ENCODE measurements around the gene KANSL1L.
A peak's percentile ranks its signal among the peaks of the same experiment; 100 is the strongest.
"Not testable (repeated sequence)": the region's sequence is repeated elsewhere in the genome, so short reads cannot be mapped to it uniquely, and the experiment has no call there.

KANSL1L gene

GRCh38 chr2:210177115-210177514, 5.9 kb upstream of the KANSL1L start:
- not testable (repeated sequence) for DNase-seq (ENCODE audit: low read depth)

DNA sequence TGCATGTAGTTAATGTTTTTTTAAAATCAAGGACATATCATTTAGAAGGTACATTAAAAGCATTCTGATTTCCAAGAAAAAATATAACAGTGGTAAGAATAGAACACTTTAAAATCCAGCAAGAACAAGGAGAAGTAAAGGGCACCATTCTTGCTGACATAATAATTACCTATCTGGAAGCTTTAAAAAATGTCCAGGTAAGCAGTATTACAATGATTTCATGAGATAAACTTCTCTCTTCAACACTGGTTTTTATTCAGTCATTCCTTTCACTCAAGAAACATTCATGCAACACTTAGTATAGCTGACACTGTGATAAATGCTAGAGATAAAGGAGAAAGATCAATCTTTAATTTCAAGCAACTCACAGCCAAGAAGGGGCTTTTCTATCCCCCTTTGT, 2.9 kb upstream of the KANSL1L start:
- DNase-seq (ENCODE audit: low read depth) = no peak

DNA sequence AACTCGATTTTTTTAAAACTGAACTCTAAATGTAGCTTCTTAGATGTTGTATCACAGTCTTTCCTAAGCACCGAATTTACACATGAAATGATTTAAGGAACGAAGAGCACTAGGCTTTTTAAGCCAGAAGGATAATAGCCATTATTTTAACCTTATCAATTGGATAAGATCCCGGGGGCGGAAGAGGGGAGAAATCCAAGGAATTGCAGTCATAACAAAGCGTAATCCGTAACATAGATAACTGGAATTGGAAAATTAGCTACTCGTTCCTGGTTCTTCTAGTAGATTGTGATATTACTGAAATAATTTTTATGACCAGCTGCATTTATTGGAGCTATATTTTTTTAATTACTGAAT, 988 bp upstream of the KANSL1L start:
- no peak for DNase-seq (ENCODE audit: low read depth)

- DNase-seq (ENCODE audit: low read depth) = peak; percentile 86
Observed at GRCh38 chr2:210170446-210171303, 534 bp downstream of the KANSL1L start.

- DNase-seq (ENCODE audit: low read depth) = no peak
Observed at GRCh38 chr2:210170196-210170445, 1.1 kb downstream of the KANSL1L start.

- peak; percentile 40 for DNase-seq (ENCODE audit: low read depth)
Observed at GRCh38 chr2:210169516-210170195, 1.6 kb downstream of the KANSL1L start.

- no peak for DNase-seq (ENCODE audit: low read depth)
Observed at GRCh38 chr2:210167227-210167626, 4.0 kb downstream of the KANSL1L start.

DNA sequence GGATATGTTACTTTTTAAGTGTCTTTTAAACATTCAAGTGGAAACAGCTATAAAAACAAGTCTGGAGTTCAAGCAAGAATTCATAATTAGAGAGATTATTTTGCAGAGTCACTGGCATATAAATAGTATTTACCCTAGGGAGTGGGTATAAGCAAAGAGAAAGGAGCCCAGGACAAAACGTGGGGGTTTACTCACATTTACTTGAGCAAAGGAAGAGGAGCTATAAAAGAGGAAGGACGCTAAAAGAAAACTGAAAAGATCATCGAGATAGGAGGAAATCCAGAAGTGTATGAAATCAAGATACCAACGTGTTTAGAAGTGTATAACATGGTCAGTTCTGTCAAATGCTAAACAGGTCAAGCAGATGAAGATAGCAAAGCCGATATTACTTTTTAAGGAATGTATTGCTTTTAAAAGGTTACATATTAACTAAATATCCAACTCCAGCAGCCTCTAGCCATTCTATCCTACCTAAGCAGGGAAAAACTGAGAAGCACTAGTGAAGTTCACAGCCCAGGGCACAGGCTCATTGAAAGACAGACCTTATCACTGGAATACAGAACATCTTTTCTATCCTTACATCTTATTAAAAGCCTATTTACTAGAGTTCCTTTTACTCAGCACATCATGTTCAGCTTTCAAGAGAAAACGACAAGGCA, 8.6 kb downstream of the KANSL1L start:
- DNase-seq (ENCODE audit: low read depth) = no peak

DNA sequence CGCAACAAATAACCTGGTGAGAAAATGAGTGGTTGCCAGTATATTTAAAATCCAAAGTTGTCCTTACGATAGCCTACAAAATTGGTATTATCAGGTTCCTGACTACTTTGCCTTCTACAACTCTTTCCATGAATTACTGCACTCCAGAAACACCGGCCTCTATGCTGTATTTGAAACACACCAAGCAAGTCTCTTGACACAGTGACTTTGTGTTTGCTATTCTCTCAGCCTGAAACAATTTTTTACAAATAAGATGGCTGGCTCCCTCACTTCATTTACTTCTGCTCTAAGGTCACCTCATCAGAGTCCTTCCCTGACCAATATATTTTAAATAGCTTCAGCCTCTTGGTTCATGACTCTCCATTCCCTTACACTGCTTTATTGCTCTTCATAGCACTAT, 12.2 kb downstream of the KANSL1L start:
- DNase-seq (ENCODE audit: low read depth) = no peak

DNA sequence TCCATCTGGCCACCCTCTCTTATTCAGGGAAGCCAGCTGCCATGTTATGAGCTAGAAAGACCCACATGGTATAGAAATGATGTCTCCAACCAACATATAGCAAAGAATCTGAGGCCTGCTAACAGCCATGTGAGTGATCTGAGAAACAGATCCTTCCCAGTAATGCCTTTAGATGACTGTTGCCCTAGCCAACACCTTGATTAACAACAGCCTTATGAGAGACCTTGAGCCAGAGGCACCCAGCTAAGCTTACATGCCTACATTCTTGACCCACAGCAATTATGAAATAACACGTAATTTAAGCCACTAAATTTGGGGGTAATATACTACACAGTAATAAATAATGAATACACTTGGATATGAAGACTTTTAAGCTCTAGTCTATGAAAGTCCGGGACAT, 13.0 kb downstream of the KANSL1L start:
- no peak for DNase-seq (ENCODE audit: low read depth)

GRCh38 chr2:210157526-210157925, 13.7 kb downstream of the KANSL1L start:
- no peak for DNase-seq (ENCODE audit: low read depth)

DNA sequence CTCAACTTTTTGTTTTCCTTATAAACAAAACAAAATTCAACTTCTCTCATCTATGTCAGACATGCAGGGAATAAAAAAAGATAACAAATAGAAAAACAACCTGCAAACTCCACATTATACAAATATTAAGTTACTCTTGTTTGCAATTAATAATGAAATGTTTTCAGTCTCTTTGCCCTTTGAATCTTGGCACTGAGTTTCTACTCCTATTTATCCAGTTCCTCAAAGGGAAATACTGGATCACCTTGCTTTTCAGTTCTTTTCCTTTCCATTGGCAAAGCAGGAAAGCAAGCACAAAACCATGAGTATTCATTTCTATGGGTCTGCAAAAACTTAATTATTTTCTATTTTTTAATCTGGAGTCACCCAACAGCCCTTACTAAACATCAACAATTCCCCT, 23.6 kb downstream of the KANSL1L start:
- DNase-seq (ENCODE audit: low read depth) = no peak

- no peak for DNase-seq (ENCODE audit: low read depth)
Observed at GRCh38 chr2:210132239-210132638, 39.0 kb downstream of the KANSL1L start.

DNA sequence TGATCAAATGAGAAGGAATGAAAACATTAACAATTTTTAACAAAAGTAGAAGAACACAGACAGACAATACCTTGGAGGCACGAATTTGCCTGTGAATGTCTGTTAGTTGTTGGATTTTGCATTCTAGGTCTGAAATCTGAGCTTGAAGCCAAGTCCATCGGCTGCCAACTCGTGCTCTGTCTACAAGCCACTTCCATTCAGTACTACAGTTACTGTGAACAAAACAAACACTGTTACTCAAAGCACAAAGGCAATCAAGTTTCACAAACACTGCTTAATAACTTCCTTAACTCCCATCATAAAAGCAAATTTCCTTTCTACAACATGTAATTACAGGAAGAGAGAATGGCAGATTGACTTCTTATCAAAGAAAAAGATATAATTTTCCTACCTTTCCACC, 42.2 kb downstream of the KANSL1L start:
- no peak for DNase-seq (ENCODE audit: low read depth)

DNA sequence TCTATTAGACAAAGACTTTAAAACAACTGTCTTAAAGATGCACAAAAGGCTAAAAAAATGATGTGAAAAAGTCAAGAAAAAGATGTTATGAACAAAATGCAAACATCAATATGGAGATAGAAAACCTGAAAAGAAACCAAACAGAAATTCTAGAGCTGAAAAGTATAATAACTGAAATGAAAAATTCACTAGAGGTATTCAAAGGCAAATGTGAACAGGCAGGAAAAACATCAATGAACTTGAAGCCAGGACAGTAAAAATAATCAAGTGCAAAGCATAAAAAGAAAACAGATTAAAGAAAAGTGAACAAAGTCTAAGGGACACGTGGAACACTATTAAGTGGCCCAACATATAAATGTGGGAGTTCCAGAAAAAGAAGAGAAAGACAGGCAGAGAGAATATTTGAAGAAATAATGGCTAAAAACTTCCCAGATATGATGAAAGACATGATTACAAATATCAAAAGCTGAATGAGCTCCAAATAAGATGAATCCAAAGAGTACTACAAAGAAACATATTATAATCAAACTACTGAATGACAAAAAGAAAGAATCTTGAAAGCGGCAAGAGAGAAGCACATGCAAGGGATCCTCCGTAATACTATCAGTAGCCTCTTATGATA, 57.5 kb downstream of the KANSL1L start:
- no peak for DNase-seq (ENCODE audit: low read depth)

DNA sequence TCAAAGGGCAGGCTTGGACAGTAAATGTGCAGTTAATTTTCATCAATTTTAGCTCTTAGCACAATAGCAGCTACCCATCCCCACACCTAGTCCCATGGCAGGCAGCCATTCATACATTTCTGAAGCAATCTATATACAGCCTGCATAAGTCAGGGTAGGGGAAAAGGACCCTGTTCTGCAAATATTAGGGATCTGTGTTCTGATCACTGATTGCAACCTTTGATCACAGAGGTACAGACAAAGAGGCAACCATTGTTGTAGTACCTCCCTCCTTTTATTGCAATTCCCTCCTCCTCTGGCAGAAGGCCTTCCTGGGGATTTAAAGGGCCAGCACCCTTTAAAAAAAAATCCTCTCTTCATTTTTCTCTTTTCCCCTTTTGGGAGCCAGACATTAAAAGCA, 58.3 kb downstream of the KANSL1L start:
- no peak for DNase-seq (ENCODE audit: low read depth)

- no peak for DNase-seq (ENCODE audit: low read depth)
Observed at GRCh38 chr2:210099940-210100339, 71.3 kb downstream of the KANSL1L start.

DNA sequence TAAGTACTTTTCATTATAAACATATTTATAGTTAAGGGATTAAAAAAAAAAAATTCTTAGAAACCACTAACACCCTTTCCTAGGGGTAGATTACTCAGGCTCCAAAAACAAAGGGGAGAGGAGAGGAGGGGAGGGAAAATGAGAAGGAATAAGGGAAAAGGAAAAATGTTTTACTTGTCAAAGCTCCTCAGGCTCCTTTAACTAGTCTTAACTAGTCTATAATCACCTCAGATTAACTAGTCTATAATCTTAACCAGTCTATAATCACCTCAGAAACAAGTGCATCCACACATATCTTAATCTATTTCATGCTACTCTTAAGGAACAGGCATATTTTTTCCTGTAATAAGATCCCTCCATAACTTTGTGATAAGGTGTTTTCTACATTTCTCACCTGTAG, 76.4 kb downstream of the KANSL1L start:
- no peak for DNase-seq (ENCODE audit: low read depth)

- no peak for DNase-seq (ENCODE audit: low read depth)
Observed at GRCh38 chr2:210092791-210093190, 78.4 kb downstream of the KANSL1L start.

DNA sequence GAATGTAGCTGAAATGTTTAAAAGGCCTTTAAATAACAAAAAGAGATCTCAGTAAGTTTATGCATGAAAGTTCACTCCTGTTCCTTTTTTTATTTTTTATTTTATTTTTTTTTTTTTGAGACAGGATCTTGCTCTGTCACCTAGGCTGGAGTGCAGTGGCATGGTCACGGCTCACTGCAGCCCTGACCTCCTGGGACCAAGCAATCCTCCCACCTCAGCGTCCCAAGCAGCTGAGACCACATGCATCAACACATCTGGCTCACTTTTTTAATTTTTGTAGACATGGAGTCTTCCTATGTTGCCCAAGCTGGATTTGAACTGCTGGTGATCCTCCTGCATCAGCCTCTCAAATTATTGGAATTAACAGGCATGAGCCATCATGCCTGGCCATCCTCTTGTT, 84.3 kb downstream of the KANSL1L start:
- no peak for DNase-seq (ENCODE audit: low read depth)

GRCh38 chr2:210086292-210086691, 84.9 kb downstream of the KANSL1L start:
- no peak for DNase-seq (ENCODE audit: low read depth)

GRCh38 chr2:210072922-210073509, 98.2 kb downstream of the KANSL1L start:
- peak; percentile 23 for DNase-seq (ENCODE audit: low read depth)

GRCh38 chr2:210072493-210072892, 98.7 kb downstream of the KANSL1L start:
- DNase-seq (ENCODE audit: low read depth) = no peak
